NCI-H2227 treated with DMSO at 0.1 percent for 48 hours (cell line): ENCODE data around the gene KCNJ5.

Source experiments
- DNase-seq: peaks from one replicate; lab custom pipeline; 2025; lab: John Stamatoyannopoulos, UW

KCNJ5 gene

DNA sequence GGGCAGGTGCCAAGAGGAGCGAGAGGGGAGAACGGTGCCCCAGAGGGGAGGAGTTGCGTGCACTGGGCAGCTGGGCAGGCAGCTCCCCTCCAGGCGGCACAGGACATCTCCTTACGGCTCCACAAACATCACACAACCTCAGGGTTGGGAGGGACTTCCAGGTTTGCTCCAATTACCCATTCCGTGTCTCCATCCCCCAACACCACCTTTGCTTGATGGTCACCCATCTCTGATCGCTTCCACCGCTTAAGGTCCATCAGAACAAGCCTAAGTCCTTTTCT, 66.0 kb downstream of the KCNJ5 start:
- no peak for DNase-seq

DNA sequence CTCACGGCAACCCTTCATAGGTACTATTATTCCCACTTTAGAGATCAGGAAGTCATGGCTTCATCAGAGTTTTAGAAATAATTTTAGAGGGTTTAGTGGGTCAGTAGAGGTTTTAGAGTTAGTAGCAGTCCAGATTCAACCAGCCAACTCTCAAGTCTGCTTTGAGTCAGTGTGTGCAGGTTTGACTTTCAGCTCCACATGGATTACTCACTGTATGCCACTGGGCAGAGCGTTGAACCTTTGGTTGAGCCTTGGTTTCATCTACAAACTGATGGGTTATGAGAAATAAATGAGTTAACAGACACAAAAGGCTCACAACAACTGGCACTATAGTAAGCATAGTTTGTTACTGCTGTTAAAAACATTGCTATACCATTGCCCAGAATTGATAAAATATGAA, 70.5 kb downstream of the KCNJ5 start:
- no peak for DNase-seq

- DNase-seq, result no peak
These were observed 71.7 kb downstream of the KCNJ5 start for GRCh38 chr11:128962896-128963295.

- DNase-seq, result no peak
These were observed 72.7 kb downstream of the KCNJ5 start for GRCh38 chr11:128963744-128964325.

GRCh38 chr11:128964463-128964930, 73.3 kb downstream of the KCNJ5 start:
- no peak for DNase-seq

DNA sequence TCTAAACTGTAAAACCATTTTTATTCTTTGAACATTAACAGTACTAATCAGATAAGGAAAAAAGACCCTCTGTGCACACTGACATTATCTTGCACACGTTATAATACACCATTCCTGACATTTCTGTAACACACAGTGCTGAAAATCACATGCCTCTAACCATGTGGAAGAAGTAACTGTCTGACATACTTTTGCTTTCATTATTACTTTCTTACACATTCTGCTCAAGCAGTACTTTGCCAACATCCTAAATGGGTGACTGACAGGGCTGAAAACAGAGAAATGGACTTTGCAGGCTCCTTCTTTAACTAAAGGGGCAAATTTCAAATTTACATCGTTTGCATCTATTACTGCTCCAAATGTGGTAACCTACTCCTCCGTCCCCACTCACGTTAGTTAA, 74.3 kb downstream of the KCNJ5 start:
- no peak for DNase-seq

GRCh38 chr11:128967578-128967977, 76.4 kb downstream of the KCNJ5 start:
- no peak for DNase-seq

- DNase-seq, result no peak
These were observed 77.8 kb downstream of the KCNJ5 start for GRCh38 chr11:128968916-128969315.
